ENCODE measurements around the gene DUSP18. TPM values are rescaled to one million over a fixed set of nuclear protein-coding genes. Genes with fewer than 3 reads are reported as not detected.

DUSP18 gene
- total RNA-seq, 1 donor from 2014 or later: 8.6 TPM

DNA sequence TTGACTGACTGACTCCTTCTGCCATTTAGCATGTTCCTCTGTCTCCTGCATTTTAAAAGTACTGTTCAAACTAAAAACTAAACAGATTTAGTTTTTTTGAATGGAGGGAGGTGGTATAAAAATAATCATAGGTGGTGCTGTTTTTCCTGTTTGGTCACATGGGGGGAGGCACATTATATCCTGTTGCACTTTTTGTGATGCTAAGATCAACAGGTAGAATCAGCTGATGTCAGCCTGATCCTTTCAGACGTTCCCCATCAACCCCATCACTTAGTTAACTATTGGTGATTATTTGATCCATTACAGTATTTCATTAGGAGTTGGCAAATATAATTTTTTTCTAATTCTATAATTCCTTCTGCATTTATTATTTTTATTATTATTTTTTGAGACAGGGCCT, 21.9 kb upstream of the DUSP18 start:
- H3K27ac Mint-ChIP-seq (ENCODE audit: unreplicated experiment): no peak overlapping the region
- no peak overlapping the region for H3K27ac ChIP-seq (ENCODE audit: low read depth, low read length)
- H3K4me1 Mint-ChIP-seq (ENCODE audit: low read depth, unreplicated experiment): no peaks in the 10 kb centered on the region
- H3K27me3 Mint-ChIP-seq (ENCODE audit: low read depth, unreplicated experiment): peaks cover 18% of the 10 kb centered on the region
- H3K9ac ChIP-seq (ENCODE audit: low read length): no peak overlapping the region
- H2AFZ ChIP-seq (ENCODE audit: low read depth, low read length): no peak overlapping the region
- H4K20me1 ChIP-seq (ENCODE audit: insufficient read depth, low read length): no peaks in the 10 kb centered on the region
- DNase-seq (ENCODE audit: low read depth) (no peak), FAIRE-seq (no peak)
- H3K4me3 Mint-ChIP-seq (ENCODE audit: unreplicated experiment): no peak overlapping the region
- H3K9me3 Mint-ChIP-seq (ENCODE audit: unreplicated experiment): no peaks in the 10 kb centered on the region
- no peaks in the 10 kb centered on the region for H3K9me3 ChIP-seq (ENCODE audit: insufficient read depth, low read depth, low read length)
- H3K4me3 ChIP-seq (ENCODE audit: insufficient read depth, low read depth, low read length): no peak overlapping the region
- H3K27me3 ChIP-seq (ENCODE audit: insufficient read depth, low read length): no peaks in the 10 kb centered on the region
- TF ChIP-seq, protein P1, sequence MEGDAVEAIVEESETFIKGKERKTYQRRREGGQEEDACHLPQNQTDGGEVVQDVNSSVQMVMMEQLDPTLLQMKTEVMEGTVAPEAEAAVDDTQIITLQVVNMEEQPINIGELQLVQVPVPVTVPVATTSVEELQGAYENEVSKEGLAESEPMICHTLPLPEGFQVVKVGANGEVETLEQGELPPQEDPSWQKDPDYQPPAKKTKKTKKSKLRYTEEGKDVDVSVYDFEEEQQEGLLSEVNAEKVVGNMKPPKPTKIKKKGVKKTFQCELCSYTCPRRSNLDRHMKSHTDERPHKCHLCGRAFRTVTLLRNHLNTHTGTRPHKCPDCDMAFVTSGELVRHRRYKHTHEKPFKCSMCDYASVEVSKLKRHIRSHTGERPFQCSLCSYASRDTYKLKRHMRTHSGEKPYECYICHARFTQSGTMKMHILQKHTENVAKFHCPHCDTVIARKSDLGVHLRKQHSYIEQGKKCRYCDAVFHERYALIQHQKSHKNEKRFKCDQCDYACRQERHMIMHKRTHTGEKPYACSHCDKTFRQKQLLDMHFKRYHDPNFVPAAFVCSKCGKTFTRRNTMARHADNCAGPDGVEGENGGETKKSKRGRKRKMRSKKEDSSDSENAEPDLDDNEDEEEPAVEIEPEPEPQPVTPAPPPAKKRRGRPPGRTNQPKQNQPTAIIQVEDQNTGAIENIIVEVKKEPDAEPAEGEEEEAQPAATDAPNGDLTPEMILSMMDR (IDR thresholded peaks at IDR 0.05; ENCODE audit: insufficient read depth, low read depth, low read length): no peak
- no peak for TF ChIP-seq EZH2 (IDR thresholded peaks at IDR 0.05; ENCODE audit: insufficient read depth, low read length)
- no peak overlapping the region for H3K4me2 ChIP-seq (ENCODE audit: low read length)
- H3K79me2 ChIP-seq (ENCODE audit: insufficient read depth, low read length): no peaks in the 10 kb centered on the region
- H3K36me3 Mint-ChIP-seq (ENCODE audit: low read depth, unreplicated experiment): no peaks in the 10 kb centered on the region
- H3K4me1 ChIP-seq (ENCODE audit: insufficient read depth, low read length): no peaks in the 10 kb centered on the region
- no peaks in the 10 kb centered on the region for H3K36me3 ChIP-seq (ENCODE audit: insufficient read depth, low read length)

DNA sequence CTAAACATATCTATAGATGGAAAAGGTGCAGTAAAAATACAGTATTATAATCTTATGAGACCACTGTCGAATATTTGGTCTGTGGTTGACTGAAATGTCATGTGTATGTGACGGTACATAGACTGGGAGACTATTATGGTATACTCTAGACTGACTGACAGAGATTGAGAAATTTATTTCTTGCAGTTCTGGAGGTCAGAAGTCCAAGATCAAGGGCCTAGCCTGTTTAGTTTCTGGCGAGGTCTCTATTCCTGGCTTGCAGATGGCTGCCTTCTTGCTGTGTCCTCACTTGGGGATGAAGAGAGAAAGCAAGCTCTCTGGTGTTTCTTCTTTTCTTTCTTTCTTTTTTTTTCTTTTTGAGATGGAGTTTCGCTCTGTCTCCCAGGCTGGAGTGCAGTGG, 19.7 kb upstream of the DUSP18 start:
- H3K4me1 Mint-ChIP-seq (ENCODE audit: low read depth, unreplicated experiment): no peaks in the 10 kb centered on the region
- FAIRE-seq (no peak), DNase-seq (ENCODE audit: low read depth) (no peak)
- Histone ChIP-seq H2AFZ (ENCODE audit: low read depth, low read length) (no peak overlapping the region), H3K27ac (ENCODE audit: low read depth, low read length) (no peak overlapping the region), H4K20me1 (ENCODE audit: insufficient read depth, low read length) (no peaks in the 10 kb centered on the region), H3K79me2 (ENCODE audit: insufficient read depth, low read length) (no peaks in the 10 kb centered on the region), H3K4me3 (ENCODE audit: insufficient read depth, low read depth, low read length) (no peak overlapping the region), H3K9ac (ENCODE audit: low read length) (no peak overlapping the region), H3K9me3 (ENCODE audit: insufficient read depth, low read depth, low read length) (no peaks in the 10 kb centered on the region), H3K4me2 (ENCODE audit: low read length) (no peak overlapping the region), H3K4me1 (ENCODE audit: insufficient read depth, low read length) (no peaks in the 10 kb centered on the region), H3K36me3 (ENCODE audit: insufficient read depth, low read length) (no peaks in the 10 kb centered on the region), H3K27me3 (ENCODE audit: insufficient read depth, low read length) (no peaks in the 10 kb centered on the region)
- no peak overlapping the region for H3K27ac Mint-ChIP-seq (ENCODE audit: unreplicated experiment)
- no peaks in the 10 kb centered on the region for H3K36me3 Mint-ChIP-seq (ENCODE audit: low read depth, unreplicated experiment)
- no peaks in the 10 kb centered on the region for H3K9me3 Mint-ChIP-seq (ENCODE audit: unreplicated experiment)
- H3K27me3 Mint-ChIP-seq (ENCODE audit: low read depth, unreplicated experiment): peaks cover 17% of the 10 kb centered on the region
- no peak overlapping the region for H3K4me3 Mint-ChIP-seq (ENCODE audit: unreplicated experiment)
- TF ChIP-seq, protein P1 (IDR thresholded peaks at IDR 0.05; ENCODE audit: insufficient read depth, low read depth, low read length): no peak
- no peak for TF ChIP-seq EZH2 (IDR thresholded peaks at IDR 0.05; ENCODE audit: insufficient read depth, low read length)

DNA sequence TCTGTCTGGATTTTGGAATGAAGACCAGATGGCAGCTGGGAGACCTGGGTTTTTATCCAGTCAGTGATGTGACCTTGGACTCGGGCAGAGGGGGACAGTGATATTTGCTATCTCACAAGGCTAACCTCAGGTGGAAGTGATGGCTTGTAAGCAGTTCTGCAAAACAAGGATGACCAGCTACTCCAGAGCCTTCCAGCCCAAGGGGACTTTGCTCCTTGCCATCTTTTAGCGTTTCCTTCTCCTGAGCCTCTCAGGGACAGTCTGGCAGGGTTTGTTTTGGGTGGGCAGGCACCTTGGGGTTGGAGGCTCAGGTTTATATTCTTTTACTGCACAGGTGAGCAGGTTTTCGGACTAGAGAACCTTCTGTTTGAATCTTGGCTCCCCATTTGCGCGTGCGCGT, 17.5 kb upstream of the DUSP18 start:
- Histone ChIP-seq H3K36me3 (ENCODE audit: insufficient read depth, low read length) (no peaks in the 10 kb centered on the region), H4K20me1 (ENCODE audit: insufficient read depth, low read length) (no peaks in the 10 kb centered on the region), H3K4me2 (ENCODE audit: low read length) (no peak overlapping the region), H3K27ac (ENCODE audit: low read depth, low read length) (no peak overlapping the region), H3K9me3 (ENCODE audit: insufficient read depth, low read depth, low read length) (no peaks in the 10 kb centered on the region), H3K4me1 (ENCODE audit: insufficient read depth, low read length) (no peaks in the 10 kb centered on the region), H3K79me2 (ENCODE audit: insufficient read depth, low read length) (no peaks in the 10 kb centered on the region), H3K9ac (ENCODE audit: low read length) (no peak overlapping the region), H3K27me3 (ENCODE audit: insufficient read depth, low read length) (no peaks in the 10 kb centered on the region), H3K4me3 (ENCODE audit: insufficient read depth, low read depth, low read length) (no peak overlapping the region), H2AFZ (ENCODE audit: low read depth, low read length) (no peak overlapping the region)
- FAIRE-seq (no peak), DNase-seq (ENCODE audit: low read depth) (no peak)
- no peak overlapping the region for H3K27ac Mint-ChIP-seq (ENCODE audit: unreplicated experiment)
- H3K4me1 Mint-ChIP-seq (ENCODE audit: low read depth, unreplicated experiment): no peaks in the 10 kb centered on the region
- no peaks in the 10 kb centered on the region for H3K36me3 Mint-ChIP-seq (ENCODE audit: low read depth, unreplicated experiment)
- peaks cover 17% of the 10 kb centered on the region for H3K27me3 Mint-ChIP-seq (ENCODE audit: low read depth, unreplicated experiment)
- H3K4me3 Mint-ChIP-seq (ENCODE audit: unreplicated experiment): no peak overlapping the region
- TF ChIP-seq EZH2 (IDR thresholded peaks at IDR 0.05; ENCODE audit: insufficient read depth, low read length): no peak
- TF ChIP-seq, protein P1 (IDR thresholded peaks at IDR 0.05; ENCODE audit: insufficient read depth, low read depth, low read length): no peak
- no peaks in the 10 kb centered on the region for H3K9me3 Mint-ChIP-seq (ENCODE audit: unreplicated experiment)
